Thyroid gland (tissue), 4 donors: ENCODE results near the gene POF1B. TPM values are rescaled to one million over a fixed set of nuclear protein-coding genes. Genes with fewer than 3 reads are reported as not detected.
"Not testable (repeated sequence)": the region's sequence is repeated elsewhere in the genome, so short reads cannot be mapped to it uniquely, and the experiment has no call there.

ENCODE experiments used
- DNase-seq, 2 donors: peaks; one replicate each; pipeline ENCODE4 v3.0.0-alpha.2; 2019
- H3K27ac ChIP-seq, 3 donors: fragments of 200-600 bp; sonication (generic); 1 replicate in 2 of 3; 2 replicates in 1 of 3; pipeline ENCODE4 v1.5.1; 2016 to 2019; ENCODE audit warnings: mild to moderate bottlenecking in 1 of 3, moderate library complexity in 1 of 3
- H3K27me3 ChIP-seq: fragments of 200-600 bp; sonication (generic); one replicate; pipeline ENCODE4 v1.5.1; 2019
- H3K36me3 ChIP-seq, 2 donors: fragments of 200-600 bp; sonication (generic); one replicate each; pipeline ENCODE4 v1.5.1; 2016 to 2019
- H3K4me1 ChIP-seq, 2 donors: fragments of 200-600 bp; sonication (generic); one replicate each; pipeline ENCODE4 v1.5.1; 2017 to 2019
- H3K4me3 ChIP-seq, 3 donors: fragments of 200-600 bp; sonication (generic); replicated peaks in 1 of 3; 1 replicate in 2 of 3; 2 replicates in 1 of 3; pipeline ENCODE4 v1.5.1; 2016; ENCODE audit warnings: mild to moderate bottlenecking in 1 of 3
- H3K9me3 ChIP-seq: fragments of 200-600 bp; sonication (generic); one replicate; pipeline ENCODE4 v1.5.1; 2017
- POLR2A ChIP-seq, 2 donors: fragments of 450-650 bp; IDR thresholded peaks; one replicate each; pipeline ENCODE4 v1.6.1; 2017; ENCODE audit warnings: antibody characterized with exemption in 2 of 2, mild to moderate bottlenecking in 2 of 2, moderate library complexity in 1 of 2
- WGBS, 2 donors: methylation state at CpG; one replicate each; pipeline ENCODE4 v1.1.5; 2017; 5-methylcytosine and 5-hydroxymethylcytosine counted together
- intact Hi-C: fragments of 100-400 bp; cut with DNase I; formaldehyde crosslinking; loops from one replicate; pipeline ENCODE4 v1.15.1; 2023
- total RNA-seq, 4 donors: library from RNA; depleted of rRNA; stranded (reverse); fragments of >200 nt; gene quantifications; one replicate each; pipeline ENCODE4 v1.2.3, GENCODE V29; 2016
- TF ChIP-seq, protein P1 (sequence below), 6 experiments: fragments of 200-600 bp in 3 of 6; fragments of 450-650 bp in 3 of 6; sonication (generic) in 3 of 6; IDR thresholded peaks; one replicate each; pipeline ENCODE4 v1.5.1; 2016 to 2019; ENCODE audit warnings: antibody characterized with exemption in 6 of 6, mild to moderate bottlenecking in 2 of 6, inconsistent platforms in 1 of 6, moderate library complexity in 1 of 6

Gene POF1B
- total RNA-seq, 4 donors from 2014 or later = 2.1 to 4.7 (median 3.2) TPM

- Histone ChIP-seq H3K9me3 (no peaks in the 10 kb centered on the region), H3K4me1 (no peaks in the 10 kb centered on the region), H3K4me3 (no peak overlapping the region), H3K36me3 (no peaks in the 10 kb centered on the region), H3K27ac (no peak overlapping the region), H3K27me3 (no peaks in the 10 kb centered on the region)
- DNase-seq = no peak
- intact Hi-C loops = no loop called here
- WGBS, 2 donors = 81 to 83% methylated on average over 2 of the region's 2 CpGs
- TF ChIP-seq, protein P1, sequence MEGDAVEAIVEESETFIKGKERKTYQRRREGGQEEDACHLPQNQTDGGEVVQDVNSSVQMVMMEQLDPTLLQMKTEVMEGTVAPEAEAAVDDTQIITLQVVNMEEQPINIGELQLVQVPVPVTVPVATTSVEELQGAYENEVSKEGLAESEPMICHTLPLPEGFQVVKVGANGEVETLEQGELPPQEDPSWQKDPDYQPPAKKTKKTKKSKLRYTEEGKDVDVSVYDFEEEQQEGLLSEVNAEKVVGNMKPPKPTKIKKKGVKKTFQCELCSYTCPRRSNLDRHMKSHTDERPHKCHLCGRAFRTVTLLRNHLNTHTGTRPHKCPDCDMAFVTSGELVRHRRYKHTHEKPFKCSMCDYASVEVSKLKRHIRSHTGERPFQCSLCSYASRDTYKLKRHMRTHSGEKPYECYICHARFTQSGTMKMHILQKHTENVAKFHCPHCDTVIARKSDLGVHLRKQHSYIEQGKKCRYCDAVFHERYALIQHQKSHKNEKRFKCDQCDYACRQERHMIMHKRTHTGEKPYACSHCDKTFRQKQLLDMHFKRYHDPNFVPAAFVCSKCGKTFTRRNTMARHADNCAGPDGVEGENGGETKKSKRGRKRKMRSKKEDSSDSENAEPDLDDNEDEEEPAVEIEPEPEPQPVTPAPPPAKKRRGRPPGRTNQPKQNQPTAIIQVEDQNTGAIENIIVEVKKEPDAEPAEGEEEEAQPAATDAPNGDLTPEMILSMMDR (IDR thresholded peaks at IDR 0.05) = no peak
- no peak for TF ChIP-seq POLR2A (IDR thresholded peaks at IDR 0.05)
Measured at GRCh38 chrX:85309717-85310116, 69.7 kb downstream of the POF1B start.

- Histone ChIP-seq H3K36me3 (no peaks in the 10 kb centered on the region), H3K27ac (no peak overlapping the region), H3K4me3 (no peak overlapping the region), H3K4me1 (no peaks in the 10 kb centered on the region), H3K27me3 (no peaks in the 10 kb centered on the region), H3K9me3 (no peaks in the 10 kb centered on the region)
- TF ChIP-seq POLR2A (IDR thresholded peaks at IDR 0.05) = no peak
- TF ChIP-seq, protein P1 (IDR thresholded peaks at IDR 0.05) = no peak
- intact Hi-C loops = no loop called here
- no peak for DNase-seq
- WGBS, 2 donors = 82 to 87% methylated on average over 3 of the region's 3 CpGs
Measured at GRCh38 chrX:85303544-85303943, 75.9 kb downstream of the POF1B start.

DNA sequence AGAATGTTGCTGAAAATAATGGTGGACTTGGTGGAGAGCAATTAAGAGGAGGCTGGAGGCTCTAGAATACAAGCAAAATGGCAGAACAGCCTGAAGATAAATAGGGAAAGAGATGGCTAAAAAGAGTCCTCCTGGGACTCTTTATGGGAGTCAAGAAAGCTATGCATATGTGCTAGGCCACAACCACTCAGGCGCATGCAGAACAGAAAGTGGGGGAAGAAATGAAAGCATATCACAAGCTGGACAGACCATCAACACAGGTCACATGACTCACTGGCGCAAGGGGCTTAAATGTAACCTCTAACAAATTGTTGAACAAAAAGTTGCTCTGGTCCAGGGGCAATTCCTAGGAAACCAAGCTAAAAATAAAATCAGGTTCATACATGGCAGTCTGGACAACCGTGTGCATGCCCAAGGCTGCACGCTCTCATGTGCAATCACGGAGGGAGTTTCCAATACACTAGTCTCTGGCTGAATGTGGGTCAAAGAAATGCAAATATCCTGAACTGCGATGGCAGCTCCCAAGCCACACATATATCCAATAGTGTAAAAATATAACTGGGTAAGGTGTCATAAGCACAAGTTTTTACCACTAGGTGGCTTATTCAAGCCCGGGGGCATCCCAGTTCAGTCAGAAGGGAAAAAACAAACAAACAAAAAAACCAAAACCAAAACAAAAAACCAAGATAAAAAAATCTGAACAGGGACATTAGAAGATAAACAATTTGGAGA is 90.3 kb downstream of the POF1B start:
- Histone ChIP-seq H3K4me1 (no peaks in the 10 kb centered on the region), H3K27me3 (no peaks in the 10 kb centered on the region), H3K27ac (no peak overlapping the region), H3K9me3 (no peaks in the 10 kb centered on the region), H3K4me3 (no peak overlapping the region), H3K36me3 (no peaks in the 10 kb centered on the region)
- WGBS, 2 donors = 94 to 96% methylated on average over 7 of the region's 7 CpGs
- DNase-seq = no peak
- intact Hi-C loops = no loop called here
- TF ChIP-seq, protein P1 (IDR thresholded peaks at IDR 0.05) = no peak
- TF ChIP-seq POLR2A (IDR thresholded peaks at IDR 0.05) = no peak

DNA sequence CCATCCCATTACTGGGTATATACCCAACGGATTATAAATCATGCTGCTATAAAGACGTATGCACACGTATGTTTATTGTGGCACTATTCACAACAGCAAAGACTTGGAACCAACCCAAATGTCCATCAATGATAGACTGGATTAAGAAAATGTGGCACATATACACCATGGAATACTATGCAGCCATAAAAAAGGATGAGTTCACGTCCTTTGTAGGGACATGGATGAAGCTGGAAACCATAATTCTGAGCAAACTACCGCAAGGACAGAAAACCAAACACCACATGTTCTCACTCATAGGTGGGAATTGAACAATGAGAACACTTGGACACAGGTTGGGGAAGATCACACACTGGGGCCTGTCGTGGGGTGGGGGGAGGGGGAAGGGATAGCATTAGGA is 94.2 kb downstream of the POF1B start:
- H3K4me3 ChIP-seq, H3K4me1 ChIP-seq, H3K9me3 ChIP-seq, H3K36me3 ChIP-seq, DNase-seq, intact Hi-C loops, H3K27ac ChIP-seq, H3K27me3 ChIP-seq: not testable (repeated sequence)
- WGBS, 2 donors = 90 to 97% methylated on average over 6 of the region's 6 CpGs

GRCh38 chrX:85244450-85245211 is 134.8 kb downstream of the POF1B start:
- TF ChIP-seq POLR2A (IDR thresholded peaks at IDR 0.05) = no peak
- TF ChIP-seq, protein P1 (IDR thresholded peaks at IDR 0.05) = no peak
- intact Hi-C loops = no loop called here
- peak; percentile 4 to 7 for DNase-seq
- Histone ChIP-seq H3K27ac (peak overlapping the region in 2 of 3 donors; percentile 53 to 55), H3K27me3 (no peaks in the 10 kb centered on the region), H3K4me1 (no peaks in the 10 kb centered on the region), H3K36me3 (no peaks in the 10 kb centered on the region), H3K9me3 (no peaks in the 10 kb centered on the region), H3K4me3 (peak overlapping the region in 2 of 3 donors; percentile 33 to 41)
- 0 to 3% methylated on average over 27 to 36 of the region's 42 CpGs for WGBS, 2 donors
